Left hindlimb (tissue), 1 donor: ENCODE results near the gene UGT1A6.
A peak's percentile ranks its signal among the peaks of the same experiment; 100 is the strongest.
"Not testable (repeated sequence)": the region's sequence is repeated elsewhere in the genome, so short reads cannot be mapped to it uniquely, and the experiment has no call there.

Experiments used
- DNase-seq: peaks from one replicate; pipeline ENCODE4 v3.0.0-alpha.2; 2018

UGT1A6 gene

GRCh38 chr2:233688341-233688740 lies 4.3 kb upstream of the UGT1A6 start:
- DNase-seq, result no peak

GRCh38 chr2:233689031-233689430 lies 3.7 kb upstream of the UGT1A6 start:
- DNase-seq, result no peak

- no peak for DNase-seq
Observed at GRCh38 chr2:233689501-233689900, 3.2 kb upstream of the UGT1A6 start.

GRCh38 chr2:233690444-233690843 lies 2.2 kb upstream of the UGT1A6 start:
- DNase-seq, result no peak

GRCh38 chr2:233691443-233692433 lies 952 bp upstream of the UGT1A6 start:
- DNase-seq, result no peak

GRCh38 chr2:233693963-233694362 lies 1.3 kb downstream of the UGT1A6 start:
- no peak for DNase-seq

- DNase-seq, result no peak
Observed at GRCh38 chr2:233698740-233699139, 6.0 kb downstream of the UGT1A6 start.

- no peak for DNase-seq
Observed at GRCh38 chr2:233699424-233700027, 6.8 kb downstream of the UGT1A6 start.

GRCh38 chr2:233700028-233700635 lies 7.4 kb downstream of the UGT1A6 start:
- no peak for DNase-seq

- DNase-seq, result not testable (repeated sequence)
Observed at GRCh38 chr2:233700842-233701241, 8.2 kb downstream of the UGT1A6 start.

GRCh38 chr2:233702238-233702637 lies 9.5 kb downstream of the UGT1A6 start:
- DNase-seq, result no peak

GRCh38 chr2:233705911-233706506 lies 13.3 kb downstream of the UGT1A6 start:
- no peak for DNase-seq

GRCh38 chr2:233706720-233707119 lies 14.0 kb downstream of the UGT1A6 start:
- DNase-seq, result no peak

- no peak for DNase-seq
Observed at GRCh38 chr2:233707940-233708644, 15.4 kb downstream of the UGT1A6 start.

- DNase-seq, result no peak
Observed at GRCh38 chr2:233708942-233709341, 16.3 kb downstream of the UGT1A6 start.

GRCh38 chr2:233711312-233712008 lies 18.8 kb downstream of the UGT1A6 start:
- DNase-seq, result peak; percentile 62

GRCh38 chr2:233712611-233713261 lies 20.0 kb downstream of the UGT1A6 start, which contains the start of gene UGT1A5:
UGT1A5 (plus strand) TSS chr2:233712907; CDS start chr2:233712992, 85 bp downstream.
- no peak for DNase-seq

- no peak for DNase-seq
Observed at GRCh38 chr2:233713262-233713615, 20.5 kb downstream of the UGT1A6 start.

GRCh38 chr2:233714121-233714520 lies 21.4 kb downstream of the UGT1A6 start:
- no peak for DNase-seq

GRCh38 chr2:233718552-233718951 lies 25.9 kb downstream of the UGT1A6 start, which contains the start of gene UGT1A4:
UGT1A4 (plus strand) TSS chr2:233718736; CDS start chr2:233718821, 85 bp downstream.
- DNase-seq, result no peak

- DNase-seq, result no peak
Observed at GRCh38 chr2:233728723-233729301, 36.1 kb downstream of the UGT1A6 start, which contains the start of gene UGT1A3. UGT1A3 (plus strand) TSS chr2:233729042; CDS start chr2:233729127, 85 bp downstream.
